Measurements from ENCODE around the gene BFAR.

DNA sequence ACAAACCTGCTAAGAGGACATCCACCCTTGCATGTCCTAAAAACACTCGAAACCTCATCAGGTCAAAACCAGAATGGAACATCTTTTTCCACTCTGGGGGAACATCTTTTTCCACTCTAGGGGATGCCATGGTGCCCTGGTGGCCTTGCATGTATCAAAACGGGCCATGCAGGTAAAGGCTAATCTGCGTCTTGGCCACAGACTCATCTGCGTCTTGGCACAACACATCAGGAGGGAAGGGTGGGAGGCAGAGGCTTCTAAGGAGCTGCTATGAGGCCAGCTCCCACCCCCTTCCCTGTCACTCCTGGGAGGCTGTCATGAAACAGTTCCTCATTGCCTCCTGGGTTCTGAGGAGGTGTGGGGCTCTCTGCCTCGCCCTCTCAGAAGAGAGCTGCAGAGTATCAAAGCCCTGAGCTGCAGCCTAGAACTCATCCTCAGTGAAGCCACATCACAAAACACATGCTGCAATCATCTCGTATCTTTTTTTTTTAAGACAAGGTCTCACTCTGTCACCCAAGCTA lies 30.2 kb upstream of the BFAR start:
- TF ChIP-seq, protein P1, sequence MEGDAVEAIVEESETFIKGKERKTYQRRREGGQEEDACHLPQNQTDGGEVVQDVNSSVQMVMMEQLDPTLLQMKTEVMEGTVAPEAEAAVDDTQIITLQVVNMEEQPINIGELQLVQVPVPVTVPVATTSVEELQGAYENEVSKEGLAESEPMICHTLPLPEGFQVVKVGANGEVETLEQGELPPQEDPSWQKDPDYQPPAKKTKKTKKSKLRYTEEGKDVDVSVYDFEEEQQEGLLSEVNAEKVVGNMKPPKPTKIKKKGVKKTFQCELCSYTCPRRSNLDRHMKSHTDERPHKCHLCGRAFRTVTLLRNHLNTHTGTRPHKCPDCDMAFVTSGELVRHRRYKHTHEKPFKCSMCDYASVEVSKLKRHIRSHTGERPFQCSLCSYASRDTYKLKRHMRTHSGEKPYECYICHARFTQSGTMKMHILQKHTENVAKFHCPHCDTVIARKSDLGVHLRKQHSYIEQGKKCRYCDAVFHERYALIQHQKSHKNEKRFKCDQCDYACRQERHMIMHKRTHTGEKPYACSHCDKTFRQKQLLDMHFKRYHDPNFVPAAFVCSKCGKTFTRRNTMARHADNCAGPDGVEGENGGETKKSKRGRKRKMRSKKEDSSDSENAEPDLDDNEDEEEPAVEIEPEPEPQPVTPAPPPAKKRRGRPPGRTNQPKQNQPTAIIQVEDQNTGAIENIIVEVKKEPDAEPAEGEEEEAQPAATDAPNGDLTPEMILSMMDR (IDR thresholded peaks at IDR 0.05), result no peak
- TF ChIP-seq POLR2A (IDR thresholded peaks at IDR 0.05), result no peak

Data from thyroid gland (tissue), 4 donors.